KMS-11 (cell line): Measurements from ENCODE around the gene PCDHGB6.

ENCODE experiments used
- H2AFZ ChIP-seq: fragments of 200-600 bp; sonication (generic); 2 replicates; pipeline ENCODE4 v1.6.1; 2016; ENCODE audit warnings: antibody characterized with exemption, mixed run types, low read depth
- H3K27ac ChIP-seq: fragments of 200-600 bp; sonication (generic); 2 replicates; pipeline ENCODE4 v1.6.1; 2016; ENCODE audit warnings: mild to moderate bottlenecking, mixed run types
- H3K27me3 ChIP-seq: fragments of 200-600 bp; sonication (generic); 2 replicates; pipeline ENCODE4 v1.6.1; 2017; ENCODE audit warnings: mild to moderate bottlenecking, low read depth, mixed run types, moderate library complexity; ENCODE audit not compliant: insufficient read depth
- H3K36me3 ChIP-seq: fragments of 200-600 bp; sonication (generic); 2 replicates; pipeline ENCODE4 v1.6.1; 2017; ENCODE audit warnings: mild to moderate bottlenecking, mixed run types; ENCODE audit not compliant: insufficient read depth
- H3K4me1 ChIP-seq: fragments of 200-600 bp; sonication (generic); 2 replicates; pipeline ENCODE4 v1.6.1; 2016; ENCODE audit warnings: mild to moderate bottlenecking, low read depth, mixed run types; ENCODE audit not compliant: poor library complexity, severe bottlenecking
- H3K4me2 ChIP-seq: fragments of 200-600 bp; sonication (generic); 2 replicates; pipeline ENCODE4 v1.7.0; 2016; ENCODE audit warnings: mild to moderate bottlenecking, mixed run types
- H3K4me3 ChIP-seq: fragments of 200-600 bp; sonication (generic); IDR thresholded peaks from 2 replicates; pipeline ENCODE4 v1.6.1; 2017; ENCODE audit warnings: low read depth, low read length, mixed read lengths; ENCODE audit not compliant: insufficient read depth
- H3K79me2 ChIP-seq: fragments of 200-600 bp; sonication (generic); 2 replicates; pipeline ENCODE4 v1.6.1; 2016; ENCODE audit warnings: low read depth, mixed run types; ENCODE audit not compliant: insufficient read depth
- H3K9ac ChIP-seq: fragments of 200-600 bp; sonication (generic); 2 replicates; pipeline ENCODE4 v1.6.1; 2016; ENCODE audit warnings: mild to moderate bottlenecking, mixed run types
- H4K20me1 ChIP-seq: fragments of 200-600 bp; sonication (generic); 2 replicates; pipeline ENCODE4 v1.6.1; 2016; ENCODE audit warnings: mild to moderate bottlenecking, mixed run types; ENCODE audit not compliant: insufficient read depth
- CTCF ChIP-seq: fragments of 200-600 bp; sonication (generic); conservative IDR thresholded peaks from 2 replicates; pipeline ENCODE4 v1.6.1; 2017; ENCODE audit warnings: low read depth, mild to moderate bottlenecking, antibody characterized with exemption, low read length, moderate library complexity, mixed read lengths

PCDHGB6 gene

GRCh38 chr5:141363952-141364660 is 43.7 kb upstream of the PCDHGB6 start, which contains the start of gene PCDHGA5:
PCDHGA5 (plus strand) TSS chr5:141364162; CDS start chr5:141364331, 169 bp downstream.
- no peaks in the 10 kb centered on the region for H3K27me3 ChIP-seq
- no peaks in the 10 kb centered on the region for H4K20me1 ChIP-seq
- H3K4me3 ChIP-seq = no peak within 1 kb of the TSS
- H3K36me3 ChIP-seq = no peaks in the 10 kb centered on the region
- no peak within 1 kb of the TSS for H2AFZ ChIP-seq
- no peaks in the 10 kb centered on the region for H3K79me2 ChIP-seq
- no peak within 1 kb of the TSS for H3K4me2 ChIP-seq
- no peak within 1 kb of the TSS for H3K9ac ChIP-seq
- H3K27ac ChIP-seq = no peak within 1 kb of the TSS
- no peak for TF ChIP-seq CTCF
- H3K4me1 ChIP-seq = no peaks in the 10 kb centered on the region

GRCh38 chr5:141366016-141366896 is 41.6 kb upstream of the PCDHGB6 start:
- no peak overlapping the region for H3K4me2 ChIP-seq
- H4K20me1 ChIP-seq = no peaks in the 10 kb centered on the region
- H3K36me3 ChIP-seq = no peaks in the 10 kb centered on the region
- no peak overlapping the region for H2AFZ ChIP-seq
- TF ChIP-seq CTCF = no peak
- no peak overlapping the region for H3K27ac ChIP-seq
- no peaks in the 10 kb centered on the region for H3K27me3 ChIP-seq
- H3K4me1 ChIP-seq = no peaks in the 10 kb centered on the region
- H3K9ac ChIP-seq = no peak overlapping the region
- no peak overlapping the region for H3K4me3 ChIP-seq
- no peaks in the 10 kb centered on the region for H3K79me2 ChIP-seq

DNA sequence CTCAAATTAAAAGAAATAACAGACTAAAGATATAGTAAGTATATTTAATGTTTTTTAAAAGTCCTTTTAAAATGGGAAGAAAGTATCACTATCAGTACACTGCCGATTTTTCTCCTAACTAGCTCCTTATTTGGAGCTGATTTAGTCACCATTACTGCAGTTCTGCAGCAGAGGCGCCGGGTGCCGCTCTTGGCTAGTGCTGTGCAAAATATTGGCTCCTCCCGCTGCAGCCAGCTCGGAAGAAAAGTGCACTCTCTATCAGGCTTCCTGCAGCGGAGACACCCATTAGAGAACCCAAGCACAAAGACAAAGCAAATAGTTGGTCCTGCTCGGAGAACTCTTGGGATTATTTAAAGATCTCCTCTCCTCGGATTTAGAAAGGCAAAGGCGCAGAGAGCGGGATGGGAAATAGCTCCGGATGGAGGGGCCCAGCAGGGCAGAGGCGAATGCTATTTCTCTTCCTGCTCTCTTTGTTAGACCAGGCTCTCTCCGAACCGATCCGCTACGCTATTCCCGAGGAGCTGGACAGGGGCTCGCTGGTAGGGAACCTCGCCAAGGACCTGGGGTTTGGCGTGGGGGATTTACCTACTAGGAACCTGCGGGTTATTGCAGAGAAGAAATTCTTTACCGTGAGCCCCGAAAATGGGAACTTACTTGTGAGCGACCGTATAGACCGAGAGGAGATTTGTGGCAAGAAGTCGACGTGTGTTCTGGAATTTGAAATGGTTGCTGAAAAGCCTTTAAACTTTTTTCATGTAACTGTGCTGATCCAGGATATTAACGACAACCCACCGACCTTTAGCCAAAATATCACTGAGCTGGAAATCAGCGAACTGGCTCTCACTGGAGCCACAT is 37.6 kb upstream of the PCDHGB6 start, which contains the start of gene PCDHGB3:
Gene PCDHGB3 (plus strand): TSS at position 249 of the 855 bp plus-strand sequence. CDS start 153 bp downstream, at position 402.
- Histone ChIP-seq H3K4me3 (no peak within 1 kb of the TSS), H3K36me3 (no peaks in the 10 kb centered on the region), H3K27me3 (no peaks in the 10 kb centered on the region), H3K4me1 (no peaks in the 10 kb centered on the region), H3K9ac (no peak within 1 kb of the TSS), H2AFZ (peak within 1 kb of the TSS; percentile 76), H3K79me2 (no peaks in the 10 kb centered on the region), H3K27ac (no peak within 1 kb of the TSS), H4K20me1 (no peaks in the 10 kb centered on the region), H3K4me2 (peak within 1 kb of the TSS; percentile 33; the same call in 1 of the 2 replicates)
- peak; percentile 37; the same call in 1 of the 2 replicates for TF ChIP-seq CTCF
